ENCODE measurements around the gene ATP6V0D1.

Gene ATP6V0D1

GRCh38 chr16:67463691-67464090, 17.3 kb downstream of the ATP6V0D1 start:
- DNase-seq = no peak

DNA sequence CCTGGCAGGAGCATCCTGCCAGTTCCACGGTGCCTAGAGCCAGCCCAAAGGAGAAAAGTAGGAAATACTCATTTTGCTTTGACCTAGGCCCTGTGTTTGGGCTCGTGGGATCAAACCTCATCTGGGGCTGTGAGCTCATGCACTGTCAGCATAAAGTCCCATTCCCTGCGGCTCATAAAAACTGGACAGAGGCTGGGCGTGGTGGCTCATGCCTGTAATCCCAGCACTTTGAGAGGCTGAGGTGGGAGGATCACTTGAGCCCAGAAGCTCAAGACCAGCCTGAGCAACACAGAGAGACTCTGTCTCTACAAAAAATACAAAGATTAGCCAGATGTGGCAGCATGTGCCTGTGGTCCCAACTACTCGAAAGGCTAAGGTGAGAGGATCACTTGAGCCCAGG, 17.9 kb downstream of the ATP6V0D1 start:
- DNase-seq = no peak

GRCh38 chr16:67462279-67462655, 18.7 kb downstream of the ATP6V0D1 start:
- no peak for DNase-seq

GRCh38 chr16:67461600-67462278, 19.2 kb downstream of the ATP6V0D1 start:
- DNase-seq = no peak

- no peak for DNase-seq
Measured at GRCh38 chr16:67460961-67461360, 20.0 kb downstream of the ATP6V0D1 start.

GRCh38 chr16:67460168-67460567, 20.8 kb downstream of the ATP6V0D1 start:
- DNase-seq = no peak

- DNase-seq = peak in 2 of 56 donors; percentile 38 to 44
Measured at GRCh38 chr16:67459861-67460150, 21.2 kb downstream of the ATP6V0D1 start.

DNA sequence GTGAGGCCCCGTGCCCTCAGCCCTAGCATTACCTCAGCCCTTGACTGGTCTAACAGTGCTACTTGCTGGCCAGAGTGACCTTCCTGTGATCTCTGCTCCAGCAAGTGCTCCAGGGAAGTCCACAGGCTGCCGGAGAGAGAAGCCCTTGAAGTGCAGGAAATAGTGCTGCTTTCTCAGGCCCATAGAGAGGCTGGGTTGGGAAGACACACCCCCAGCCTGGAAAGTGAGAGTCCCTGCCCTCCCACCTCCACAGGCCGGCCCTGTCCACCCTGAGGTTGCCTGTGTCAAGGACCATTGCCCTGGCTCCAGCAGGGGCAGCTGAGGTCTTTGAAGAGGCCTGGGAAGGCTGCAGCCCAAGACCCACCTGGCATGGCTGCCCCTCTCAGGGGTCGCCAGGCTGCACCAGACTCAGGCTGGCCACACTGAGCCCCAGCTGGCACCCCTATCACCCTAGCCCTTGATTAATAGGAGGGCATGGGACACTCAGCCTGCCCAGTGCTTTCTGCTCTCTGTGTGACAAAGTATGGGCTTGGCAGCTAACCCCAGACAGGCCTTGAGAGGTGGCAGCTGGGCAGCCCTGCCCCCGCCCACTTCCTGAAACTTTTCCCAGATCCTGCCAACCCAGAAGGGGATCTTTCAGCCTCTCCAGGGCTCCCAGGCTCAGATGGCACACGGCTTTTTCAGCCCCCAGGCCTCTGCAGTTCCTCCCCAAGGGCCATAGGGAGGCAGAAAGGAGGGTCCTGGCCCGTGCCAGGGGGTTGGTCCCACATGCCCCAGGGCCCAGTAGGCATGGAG, 21.7 kb downstream of the ATP6V0D1 start:
- DNase-seq = peak in 17 of 56 donors; percentile 13 to 46 (median 35)

GRCh38 chr16:67458121-67458641, 22.8 kb downstream of the ATP6V0D1 start:
- DNase-seq = no peak

- no peak for DNase-seq
Measured at GRCh38 chr16:67457611-67458010, 23.3 kb downstream of the ATP6V0D1 start.

DNA sequence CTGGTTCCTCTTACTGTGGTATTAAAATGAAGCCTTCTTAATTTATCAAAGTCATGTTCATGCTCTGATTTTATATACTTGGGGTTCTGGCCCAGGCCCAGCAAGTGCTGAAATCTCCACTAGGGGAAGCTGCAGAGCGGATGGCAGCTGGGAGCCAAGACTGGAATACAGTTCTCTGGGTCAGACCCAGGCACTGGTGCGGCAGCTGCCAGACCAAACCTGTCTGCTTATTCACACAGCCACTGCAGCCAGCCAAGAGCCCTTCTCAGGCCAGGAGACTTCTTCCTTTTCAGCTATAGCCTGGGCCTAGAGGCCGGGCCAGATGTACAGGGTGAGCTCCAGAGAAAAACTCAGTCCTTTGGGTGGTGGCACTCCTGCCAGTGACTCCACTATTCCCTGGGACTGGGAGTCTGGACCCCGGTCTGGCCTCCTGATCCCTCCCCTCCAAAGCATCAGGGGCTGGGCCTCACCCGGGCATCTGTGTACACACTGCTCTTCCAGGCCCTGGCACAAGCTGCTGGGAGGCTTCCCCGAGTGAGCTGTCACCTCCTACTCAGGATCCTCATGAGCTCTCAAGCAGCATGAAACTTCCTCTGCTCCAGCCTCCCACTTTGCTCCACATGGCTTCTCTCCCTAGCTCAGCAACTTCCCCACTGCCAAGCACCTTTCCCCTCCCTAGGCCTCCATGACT, 24.4 kb downstream of the ATP6V0D1 start:
- DNase-seq = peak in 14 of 56 donors; percentile 9 to 48 (median 33)

GRCh38 chr16:67454852-67455251, 26.1 kb downstream of the ATP6V0D1 start:
- no peak for DNase-seq

DNA sequence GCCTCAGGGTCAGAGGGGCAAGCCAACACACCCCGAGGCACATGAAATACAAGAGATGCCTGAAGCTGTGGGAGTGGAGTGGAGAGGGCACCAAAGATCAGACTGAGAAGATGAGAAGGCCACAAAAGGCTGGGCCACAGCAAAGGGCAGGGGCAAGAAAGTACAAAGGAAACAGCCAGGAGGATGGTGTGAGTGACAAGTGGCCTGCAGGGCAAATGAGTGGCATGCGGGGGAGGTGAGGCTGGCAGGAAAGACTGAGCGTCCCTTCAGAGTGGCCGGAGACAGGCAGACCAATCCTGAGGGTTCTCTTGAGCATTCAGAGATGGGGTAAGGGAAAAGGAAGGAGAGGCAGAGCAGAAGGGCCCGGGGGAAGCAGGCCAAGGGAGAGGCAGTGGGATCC, 26.9 kb downstream of the ATP6V0D1 start:
- DNase-seq = no peak

- no peak for DNase-seq
Measured at GRCh38 chr16:67451704-67452435, 29.1 kb downstream of the ATP6V0D1 start.

DNA sequence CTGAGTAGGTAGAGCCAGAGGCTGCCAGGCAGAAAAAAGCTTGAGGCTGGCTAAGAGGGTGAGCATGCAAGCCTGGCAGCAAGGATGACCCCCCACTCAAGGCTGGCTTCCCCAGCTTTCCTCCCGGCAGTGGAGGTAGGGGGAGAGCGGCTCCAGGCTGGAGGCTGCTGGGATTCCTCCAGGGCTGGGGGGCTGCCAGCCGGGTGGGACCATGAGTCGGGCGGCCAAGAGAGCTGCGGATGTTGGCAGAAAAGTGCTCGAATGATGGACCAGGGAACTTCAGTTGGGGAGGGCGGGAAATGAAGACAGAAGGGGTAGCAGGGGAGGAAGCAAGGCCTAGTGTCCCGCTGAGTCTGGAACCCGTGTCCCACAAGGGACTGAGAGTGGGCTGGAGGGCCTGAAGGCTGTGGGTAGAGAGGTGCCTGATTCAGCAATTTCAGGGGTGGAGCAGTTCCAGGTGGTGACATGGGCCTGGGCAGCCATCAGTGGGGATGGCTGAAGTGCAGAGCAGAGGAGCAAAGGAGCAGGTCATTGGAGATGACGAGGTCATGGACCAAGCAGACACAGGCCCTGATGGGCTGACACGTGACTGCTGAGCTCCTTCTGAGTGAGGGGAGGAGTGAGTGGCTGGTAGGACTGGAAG, 29.8 kb downstream of the ATP6V0D1 start:
- DNase-seq = peak in 11 of 56 donors; percentile 9 to 41 (median 18)

DNA sequence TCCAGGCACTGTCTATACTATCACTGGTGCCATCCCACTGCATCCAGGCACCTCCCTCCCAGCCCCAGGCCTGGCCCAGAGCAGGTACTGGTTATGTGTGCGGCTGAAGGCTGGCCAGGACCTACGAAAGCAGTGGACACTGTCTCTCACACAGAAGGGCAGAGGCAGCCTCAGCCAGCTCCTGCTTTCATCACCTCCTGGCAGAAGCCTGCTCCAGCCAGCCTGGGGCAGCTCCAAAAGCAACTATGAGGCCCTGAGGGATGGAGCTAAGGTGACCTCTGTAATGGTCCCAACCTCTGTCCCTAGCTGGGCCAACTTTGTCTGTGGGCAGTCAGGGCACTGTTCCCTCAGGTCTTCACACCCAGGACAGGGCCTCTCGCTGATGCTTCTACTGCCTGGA, 31.2 kb downstream of the ATP6V0D1 start:
- no peak for DNase-seq

- no peak for DNase-seq
Measured at GRCh38 chr16:67449336-67449735, 31.6 kb downstream of the ATP6V0D1 start.

- no peak for DNase-seq
Measured at GRCh38 chr16:67448580-67448979, 32.4 kb downstream of the ATP6V0D1 start.

DNA sequence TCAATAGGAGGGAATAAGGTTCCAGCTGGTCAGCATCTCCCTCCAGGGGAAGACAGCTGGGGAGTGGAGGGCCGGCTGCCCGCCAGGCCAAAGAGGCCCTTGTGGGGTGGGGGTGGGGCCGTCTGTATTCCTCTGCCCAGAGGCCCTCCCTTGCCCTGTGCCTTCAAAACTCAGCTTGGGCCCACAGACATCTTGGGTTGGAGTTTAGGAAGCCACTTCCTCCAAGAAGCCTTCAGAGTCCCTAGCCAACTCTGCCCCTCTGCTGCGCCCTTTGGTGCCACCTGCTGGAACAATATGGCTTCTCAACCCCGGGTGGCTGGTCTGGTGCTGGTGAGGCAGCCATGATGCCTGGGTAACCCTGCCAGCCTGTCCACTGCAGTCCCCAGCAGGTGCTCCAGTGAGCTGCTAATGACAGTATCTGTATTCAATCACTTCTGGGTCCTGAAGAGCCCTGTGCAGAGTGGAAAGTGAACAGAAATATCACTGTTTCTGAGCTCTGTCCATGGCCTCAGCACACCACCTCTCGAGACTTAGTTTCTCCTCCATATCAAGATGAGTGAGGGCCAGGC, 33.4 kb downstream of the ATP6V0D1 start:
- DNase-seq = no peak

- no peak for DNase-seq
Measured at GRCh38 chr16:67446968-67447507, 33.9 kb downstream of the ATP6V0D1 start.
